ENCODE data around the gene KCTD19. TPM values are rescaled to one million over a fixed set of nuclear protein-coding genes. Genes with fewer than 3 reads are reported as not detected.

Gene KCTD19
- total and polyA plus RNA-seq, 4 donors = 0.07 to 5.1 (median 0.32) TPM

DNA sequence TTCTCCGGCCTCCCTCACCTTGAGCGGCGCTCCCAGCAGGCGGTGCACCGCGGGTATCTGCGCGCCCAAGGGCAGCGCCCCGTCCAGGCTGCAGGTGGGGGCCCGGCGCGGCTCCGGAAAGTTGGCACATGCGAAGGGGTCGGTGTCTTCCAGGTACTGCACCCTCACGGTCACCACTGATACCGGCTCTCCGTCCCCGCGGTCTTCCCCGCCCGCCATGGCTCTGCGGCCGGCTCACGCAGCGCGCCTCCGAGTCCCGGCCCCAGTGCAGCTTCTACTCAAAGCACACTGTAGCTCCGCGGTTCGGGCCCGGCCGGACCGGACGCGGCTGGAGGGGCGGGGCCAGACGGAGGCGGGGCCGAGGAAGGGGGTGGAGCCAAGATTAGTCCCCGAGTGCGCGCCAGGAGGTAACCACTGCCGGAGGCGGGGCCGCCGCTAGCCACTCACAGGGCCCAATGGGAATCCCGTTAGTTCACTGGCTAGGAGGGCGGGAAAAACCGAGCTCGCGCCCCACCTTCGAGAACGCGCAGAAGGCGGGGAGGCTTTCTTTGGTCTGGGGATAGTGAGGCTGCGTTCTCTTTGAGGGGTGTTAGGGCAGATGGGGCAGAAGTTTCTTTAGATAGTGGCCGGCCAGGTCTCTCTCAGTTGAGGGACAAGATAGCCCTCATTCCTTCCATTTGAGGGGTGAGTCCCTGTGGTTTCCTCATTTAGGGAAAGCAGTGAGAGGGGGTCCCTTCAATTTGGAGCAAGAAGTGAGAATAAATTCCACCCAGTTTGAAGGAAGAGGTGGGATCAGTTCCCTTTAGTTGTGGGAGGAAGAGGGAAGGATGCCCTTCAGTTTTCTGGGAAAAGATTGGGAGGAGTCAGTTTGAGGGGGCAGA, 79.1 kb downstream of the KCTD19 start, which contains the start of gene FHOD1:
TSS of gene FHOD1 (minus strand) at position 290 of the 881 bp plus-strand sequence. CDS start at position 219, 71 bp downstream.
- Histone ChIP-seq H3K36me3 (ENCODE audit: control insufficient read depth in 4 of 4, insufficient read depth in 4 of 4, low read length in 4 of 4) (peaks cover 0 to 16% (median 2%) of the 10 kb centered on the region in 4 donors), H3K4me1 (ENCODE audit: control insufficient read depth in 5 of 5, insufficient read depth in 5 of 5, low read length in 5 of 5) (peaks cover 10 to 61% (median 29%) of the 10 kb centered on the region in 5 donors), H3K9me3 (ENCODE audit: control insufficient read depth in 4 of 4, insufficient read depth in 3 of 4, low read length in 3 of 4) (no peaks in the 10 kb centered on the region), H3K27ac (ENCODE audit: low read depth in 1 of 2, low read length in 1 of 2) (peak within 1 kb of the TSS; percentile 96 to 98), H3K27me3 (ENCODE audit: control insufficient read depth in 3 of 3, insufficient read depth in 3 of 3, low read length in 2 of 3) (no peaks in the 10 kb centered on the region), H3K9ac (ENCODE audit: insufficient read depth in 1 of 2, low read length in 2 of 2) (peak within 1 kb of the TSS; percentile 50 to 75), H3K4me3 (peak within 1 kb of the TSS; percentile 90)
- WGBS, 2 donors = 0% methylated on average over 60 of the region's 60 CpGs
- DNase-seq (peak; percentile 97 to 98 (median 98)), ATAC-seq (ENCODE audit: insufficient read depth, low FRiP score) (peak; percentile 80)
- TF ChIP-seq, protein P1, sequence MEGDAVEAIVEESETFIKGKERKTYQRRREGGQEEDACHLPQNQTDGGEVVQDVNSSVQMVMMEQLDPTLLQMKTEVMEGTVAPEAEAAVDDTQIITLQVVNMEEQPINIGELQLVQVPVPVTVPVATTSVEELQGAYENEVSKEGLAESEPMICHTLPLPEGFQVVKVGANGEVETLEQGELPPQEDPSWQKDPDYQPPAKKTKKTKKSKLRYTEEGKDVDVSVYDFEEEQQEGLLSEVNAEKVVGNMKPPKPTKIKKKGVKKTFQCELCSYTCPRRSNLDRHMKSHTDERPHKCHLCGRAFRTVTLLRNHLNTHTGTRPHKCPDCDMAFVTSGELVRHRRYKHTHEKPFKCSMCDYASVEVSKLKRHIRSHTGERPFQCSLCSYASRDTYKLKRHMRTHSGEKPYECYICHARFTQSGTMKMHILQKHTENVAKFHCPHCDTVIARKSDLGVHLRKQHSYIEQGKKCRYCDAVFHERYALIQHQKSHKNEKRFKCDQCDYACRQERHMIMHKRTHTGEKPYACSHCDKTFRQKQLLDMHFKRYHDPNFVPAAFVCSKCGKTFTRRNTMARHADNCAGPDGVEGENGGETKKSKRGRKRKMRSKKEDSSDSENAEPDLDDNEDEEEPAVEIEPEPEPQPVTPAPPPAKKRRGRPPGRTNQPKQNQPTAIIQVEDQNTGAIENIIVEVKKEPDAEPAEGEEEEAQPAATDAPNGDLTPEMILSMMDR (IDR thresholded peaks at IDR 0.05; ENCODE audit: control extremely low read depth, extremely low read depth) = no peak

GRCh38 chr16:67246756-67247191, 79.8 kb downstream of the KCTD19 start:
- WGBS, 2 donors = 0% methylated on average over 25 to 26 of the region's 26 CpGs

DNA sequence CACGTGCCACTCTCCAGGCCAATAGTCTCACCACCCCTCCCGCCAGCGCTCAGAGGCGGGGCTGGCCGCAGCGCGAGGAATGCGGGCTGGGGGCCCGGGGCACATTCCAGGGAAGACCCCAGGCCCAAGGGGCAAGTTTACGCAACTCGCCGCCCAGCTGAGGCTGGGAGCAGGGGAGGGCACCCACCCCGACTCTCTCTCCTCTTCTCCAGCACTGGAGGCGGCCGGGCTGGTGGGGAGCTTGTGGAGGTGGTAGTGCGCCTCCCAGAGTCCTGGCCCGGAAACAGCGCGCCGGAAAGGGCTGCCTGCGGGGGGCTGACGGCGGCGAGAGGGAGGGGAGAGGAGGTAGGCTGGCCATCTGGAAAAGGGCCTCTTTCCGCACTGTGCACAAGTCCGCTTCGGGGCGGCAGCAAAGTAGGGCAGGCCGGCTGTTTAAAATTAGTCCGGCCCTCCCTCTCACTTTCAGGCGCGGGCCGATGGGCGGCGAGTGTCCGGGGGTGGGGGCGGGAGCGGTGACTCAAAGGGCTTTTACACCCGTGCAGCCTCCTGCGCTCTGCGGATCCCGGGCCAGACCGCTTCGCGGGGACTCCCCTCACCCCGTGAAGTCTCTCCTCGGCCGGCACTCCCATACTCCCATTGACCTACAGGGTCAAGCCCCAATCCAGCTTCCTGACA, 80.3 kb downstream of the KCTD19 start:
- Histone ChIP-seq H3K9ac (ENCODE audit: insufficient read depth in 1 of 2, low read length in 2 of 2) (peak overlapping the region; percentile 50 to 75), H3K27me3 (ENCODE audit: control insufficient read depth in 3 of 3, insufficient read depth in 3 of 3, low read length in 2 of 3) (no peaks in the 10 kb centered on the region), H3K9me3 (ENCODE audit: control insufficient read depth in 4 of 4, insufficient read depth in 3 of 4, low read length in 3 of 4) (no peaks in the 10 kb centered on the region), H3K36me3 (ENCODE audit: control insufficient read depth in 4 of 4, insufficient read depth in 4 of 4, low read length in 4 of 4) (peaks cover 0 to 25% (median 5%) of the 10 kb centered on the region in 4 donors), H3K27ac (ENCODE audit: low read depth in 1 of 2, low read length in 1 of 2) (peak overlapping the region; percentile 96 to 98), H3K4me3 (peak overlapping the region; percentile 90), H3K4me1 (ENCODE audit: control insufficient read depth in 5 of 5, insufficient read depth in 5 of 5, low read length in 5 of 5) (peaks cover 10 to 73% (median 40%) of the 10 kb centered on the region in 5 donors)
- ATAC-seq (ENCODE audit: insufficient read depth, low FRiP score) = peak; percentile 28
- peak; percentile 95 to 96 (median 95) for DNase-seq
- WGBS, 2 donors = 1 to 3% methylated on average over 43 to 48 of the region's 48 CpGs
- TF ChIP-seq, protein P1 (IDR thresholded peaks at IDR 0.05; ENCODE audit: control extremely low read depth, extremely low read depth) = peak; percentile 2

More at GRCh38 chr16:67246756-67247191, 79.8 kb downstream of the KCTD19 start:
- peak overlapping the region; percentile 90 for H3K4me3 ChIP-seq
- ATAC-seq (ENCODE audit: insufficient read depth, low FRiP score) (peak; percentile 43), DNase-seq (peak; percentile 56 to 72 (median 66))
- peak overlapping the region; percentile 96 to 98 for H3K27ac ChIP-seq (ENCODE audit: low read depth in 1 of 2, low read length in 1 of 2)
- peaks cover 0 to 21% (median 2%) of the 10 kb centered on the region in 4 donors for H3K36me3 ChIP-seq (ENCODE audit: control insufficient read depth in 4 of 4, insufficient read depth in 4 of 4, low read length in 4 of 4)
- no peaks in the 10 kb centered on the region for H3K27me3 ChIP-seq (ENCODE audit: control insufficient read depth in 3 of 3, insufficient read depth in 3 of 3, low read length in 2 of 3)
- no peaks in the 10 kb centered on the region for H3K9me3 ChIP-seq (ENCODE audit: control insufficient read depth in 4 of 4, insufficient read depth in 3 of 4, low read length in 3 of 4)
- H3K4me1 ChIP-seq (ENCODE audit: control insufficient read depth in 5 of 5, insufficient read depth in 5 of 5, low read length in 5 of 5) = peaks cover 10 to 67% (median 35%) of the 10 kb centered on the region in 5 donors
- H3K9ac ChIP-seq (ENCODE audit: insufficient read depth in 1 of 2, low read length in 2 of 2) = peak overlapping the region; percentile 50 to 75
- TF ChIP-seq, protein P1 (IDR thresholded peaks at IDR 0.05; ENCODE audit: control extremely low read depth, extremely low read depth) = no peak
